Measurements from ENCODE around the gene TOPORS.

Gene TOPORS

DNA sequence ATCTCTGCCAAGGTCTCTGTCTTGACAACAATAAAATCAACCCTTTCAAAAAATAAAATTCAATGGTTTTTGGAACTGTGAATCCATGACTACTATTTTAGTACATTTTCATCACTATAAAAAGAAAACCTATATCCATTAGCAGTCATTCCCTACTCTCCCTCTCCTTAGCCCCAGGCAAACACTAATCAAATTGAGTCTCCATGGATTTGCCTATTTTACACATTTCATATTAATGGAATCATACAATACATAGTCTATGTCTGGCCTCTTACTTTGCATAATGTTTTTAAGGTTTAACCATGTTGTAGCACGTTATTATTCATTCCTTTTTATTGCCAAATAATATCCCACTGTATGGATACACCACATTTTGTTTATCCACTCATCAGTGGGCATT lies 50.5 kb downstream of the TOPORS start:
- no peak for DNase-seq

DNA sequence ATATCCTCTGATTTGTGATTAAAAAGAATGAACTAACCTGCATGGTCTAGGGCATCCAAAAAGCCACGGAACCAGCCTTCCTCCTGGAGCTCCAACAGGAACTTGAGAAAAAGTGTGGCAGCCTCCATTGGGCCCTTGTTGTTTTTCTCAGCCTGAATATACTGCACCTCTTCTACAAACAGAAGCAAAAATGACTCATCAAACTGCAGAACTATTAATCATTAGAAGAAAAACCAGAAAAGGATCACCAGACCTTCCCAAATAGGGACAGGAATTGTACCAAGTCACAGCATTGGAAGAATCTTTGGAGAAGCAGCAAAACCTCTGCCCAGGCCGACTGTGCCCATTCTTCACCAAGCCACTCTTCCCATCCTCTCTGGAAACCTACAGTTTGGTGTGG lies 51.6 kb downstream of the TOPORS start:
- no peak for DNase-seq

DNA sequence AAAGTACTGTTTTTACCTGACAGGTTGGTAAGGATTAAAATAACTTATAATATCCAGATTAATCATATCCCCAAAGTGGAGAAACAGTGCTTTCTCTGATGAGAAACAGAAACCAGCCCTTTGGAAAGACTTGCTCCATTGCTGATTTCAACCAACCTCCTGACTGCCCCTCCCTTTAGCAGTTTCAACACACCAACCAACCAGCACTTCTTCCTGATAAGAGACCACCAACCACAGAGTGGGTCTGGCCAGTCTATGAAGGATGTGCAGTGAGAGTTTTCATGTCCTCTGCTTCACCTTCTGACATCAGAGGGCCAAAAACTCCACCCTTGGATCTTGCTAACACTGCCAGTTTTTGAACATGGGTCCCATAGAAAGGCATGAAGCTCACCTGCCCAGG lies 54.5 kb downstream of the TOPORS start:
- DNase-seq: no peak

DNA sequence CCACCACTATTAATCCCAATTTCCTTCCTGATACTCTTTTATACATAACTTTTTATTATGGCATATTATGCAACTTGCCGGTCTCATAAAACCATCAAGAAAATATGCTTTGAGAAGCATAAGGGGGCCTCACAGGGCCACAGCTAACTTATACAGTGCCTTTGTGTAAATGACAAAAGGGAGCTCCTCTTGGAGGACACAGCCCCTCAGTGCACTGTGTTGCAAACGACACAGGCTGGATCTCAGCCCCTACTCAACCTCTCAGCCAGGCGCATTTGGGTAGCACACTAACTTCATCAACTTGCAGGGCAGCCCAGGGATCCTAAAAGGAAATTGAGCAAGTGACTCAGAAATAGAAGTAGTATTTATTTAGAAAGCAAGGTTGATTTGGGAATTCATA lies 61.8 kb downstream of the TOPORS start:
- no peak for DNase-seq

Measured in activated CD4-positive, alpha-beta T cell treated with anti-CD3 and anti-CD28 coated beads, Interleukin-2, amount 50 U/mL, for 48 hours (primary cell).